Cerebellar nuclear complex (tissue), 1 donor: Measurements from ENCODE around the gene TNFRSF1B.

Source experiments
- DNase-seq, 2 experiments: peaks; one replicate each; lab custom pipeline; 2025; lab: John Stamatoyannopoulos, UW

The TNFRSF1B gene

GRCh38 chr1:12142141-12142823 lies 24.5 kb upstream of the TNFRSF1B start:
- no peak for DNase-seq

- no peak for DNase-seq
Measured at GRCh38 chr1:12142891-12143630, 23.7 kb upstream of the TNFRSF1B start.

DNA sequence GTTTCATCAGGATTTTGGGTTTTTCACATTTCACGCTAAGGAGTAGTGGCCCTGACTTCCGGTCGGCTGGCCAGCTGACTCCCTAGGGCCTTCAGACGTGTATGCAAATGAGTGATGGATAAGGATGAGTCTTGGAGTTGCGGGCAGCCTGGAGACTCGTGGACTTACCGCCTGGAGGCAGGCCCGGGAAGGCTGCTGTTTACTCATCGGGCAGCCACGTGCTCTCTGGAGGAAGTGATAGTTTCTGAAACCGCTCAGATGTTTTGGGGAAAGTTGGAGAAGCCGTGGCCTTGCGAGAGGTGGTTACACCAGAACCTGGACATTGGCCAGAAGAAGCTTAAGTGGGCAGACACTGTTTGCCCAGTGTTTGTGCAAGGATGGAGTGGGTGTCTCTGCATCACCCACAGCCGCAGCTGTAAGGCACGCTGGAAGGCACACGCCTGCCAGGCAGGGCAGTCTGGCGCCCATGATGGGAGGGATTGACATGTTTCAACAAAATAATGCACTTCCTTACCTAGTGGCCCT lies 23.1 kb upstream of the TNFRSF1B start:
- DNase-seq: no peak

DNA sequence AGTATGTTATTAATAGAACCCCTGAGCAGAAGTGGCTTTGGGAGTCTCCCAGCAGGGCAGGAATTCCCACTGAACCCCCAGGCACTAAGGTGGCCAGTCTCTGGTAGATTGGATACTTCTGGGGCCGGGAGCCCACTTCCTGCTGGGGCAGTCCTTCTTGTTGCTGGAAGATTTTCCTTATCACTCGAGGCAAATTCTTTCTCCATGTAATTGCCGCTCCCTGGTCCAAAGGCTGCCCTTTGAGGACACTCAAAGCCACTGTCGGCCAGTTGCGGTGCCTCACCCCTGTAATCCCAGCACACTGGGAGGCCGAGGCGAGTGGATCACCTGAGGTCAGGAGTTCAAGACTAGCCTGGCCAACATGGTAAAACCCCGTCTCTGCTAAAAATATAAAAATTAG lies 22.6 kb upstream of the TNFRSF1B start:
- no peak for DNase-seq

- DNase-seq: no peak
Measured at GRCh38 chr1:12144969-12145368, 21.8 kb upstream of the TNFRSF1B start.

DNA sequence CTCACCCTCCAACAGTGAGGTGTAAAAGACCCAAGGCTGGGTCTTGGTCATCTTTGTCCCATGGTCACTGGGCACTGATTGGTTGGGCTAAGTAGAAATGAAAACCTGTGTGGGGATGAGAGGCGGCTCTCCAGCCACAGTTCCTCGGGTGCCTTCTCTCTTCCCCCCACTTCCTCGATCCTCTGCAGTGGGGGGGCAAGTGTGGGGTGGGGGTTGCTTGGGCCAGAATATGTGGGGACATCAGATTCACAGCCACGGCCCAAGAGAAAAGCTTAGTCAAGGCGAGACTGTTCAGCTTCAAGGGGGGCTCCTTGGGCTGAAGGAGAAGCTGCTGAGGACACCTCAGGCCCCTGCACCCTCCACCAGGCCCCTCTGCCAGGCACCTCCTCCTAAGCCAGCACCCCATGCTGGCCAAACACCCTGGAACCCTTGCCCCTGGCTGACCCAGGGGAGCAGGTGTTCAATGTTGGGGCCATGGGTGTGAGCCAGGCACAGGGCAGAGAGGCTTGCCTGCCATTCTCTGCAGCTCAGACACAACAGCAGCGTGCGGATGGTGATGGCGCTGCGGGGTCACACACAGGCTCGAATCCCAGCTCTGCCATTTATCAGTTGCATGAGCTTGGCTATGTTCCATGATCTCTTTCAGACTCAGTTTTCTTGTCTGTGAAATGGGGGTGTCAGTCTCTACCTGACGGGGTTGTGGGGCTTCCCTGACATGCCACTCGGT lies 21.0 kb upstream of the TNFRSF1B start:
- DNase-seq: no peak

- DNase-seq: no peak
Measured at GRCh38 chr1:12146343-12147112, 20.3 kb upstream of the TNFRSF1B start.

DNA sequence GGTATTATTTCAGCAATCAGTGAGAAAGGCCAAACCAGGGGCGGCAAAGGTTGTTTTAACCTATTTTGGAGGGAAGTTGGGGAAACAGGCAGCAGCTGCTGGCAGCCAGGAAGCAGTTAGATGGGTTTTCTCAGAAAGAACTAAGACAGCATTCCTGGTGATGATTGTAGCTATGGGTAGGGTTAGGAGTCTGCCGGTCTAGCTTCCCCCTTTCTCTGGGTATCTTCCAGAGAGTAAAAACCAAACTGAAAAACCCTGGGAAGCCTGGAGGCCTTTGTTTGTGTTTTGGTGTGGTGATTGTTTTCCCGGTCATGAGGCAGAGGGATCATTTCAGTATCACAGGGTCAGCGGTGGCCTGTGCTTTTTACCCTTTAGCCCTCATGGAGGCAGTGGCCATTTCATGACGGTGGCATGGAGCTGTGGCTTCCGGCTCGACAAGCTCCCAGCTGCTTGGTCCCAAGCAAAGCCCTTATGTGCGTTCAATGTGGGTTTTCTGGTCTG lies 19.5 kb upstream of the TNFRSF1B start:
- no peak for DNase-seq

DNA sequence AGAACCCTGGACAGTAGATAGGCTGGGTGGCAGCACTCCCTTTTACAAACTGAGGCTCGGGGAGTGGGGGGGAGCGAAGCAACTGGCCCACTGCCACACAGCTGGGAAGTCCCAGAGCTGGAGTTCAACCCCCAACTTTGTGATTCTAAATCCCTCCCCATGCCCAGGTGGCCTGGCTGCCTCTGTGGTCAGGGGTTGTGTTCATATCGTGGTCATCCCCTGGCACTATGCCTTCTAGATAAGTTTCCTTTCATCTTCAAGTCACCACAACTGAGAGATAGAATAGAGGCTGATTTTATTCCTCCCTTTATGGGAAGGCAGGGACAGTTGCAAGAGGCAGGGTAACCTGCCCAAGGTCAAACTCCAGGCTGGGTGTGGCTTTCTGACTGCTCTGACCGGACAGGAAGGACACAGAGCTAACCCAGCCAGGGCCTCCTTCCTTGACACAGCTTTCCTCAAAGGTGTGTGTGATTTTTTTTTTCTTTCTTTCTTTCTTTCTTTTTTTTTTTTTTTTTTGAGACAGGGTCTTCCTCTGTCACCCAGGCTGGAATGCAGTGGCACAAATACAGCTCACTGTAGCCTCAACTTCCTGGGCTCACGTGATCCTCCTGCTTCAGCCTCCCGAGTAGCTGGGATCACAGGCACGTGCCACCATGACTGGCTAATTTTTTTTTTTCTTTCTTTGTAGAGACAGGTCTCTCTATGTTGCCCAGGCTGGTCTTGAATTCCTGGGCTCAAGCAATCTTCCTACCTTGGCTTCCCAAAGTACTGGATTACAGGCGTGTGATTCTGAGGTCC lies 18.4 kb upstream of the TNFRSF1B start:
- DNase-seq: no peak

- DNase-seq: no peak
Measured at GRCh38 chr1:12148958-12149790, 17.6 kb upstream of the TNFRSF1B start.

GRCh38 chr1:12149791-12150175 lies 17.0 kb upstream of the TNFRSF1B start:
- DNase-seq: no peak

GRCh38 chr1:12150456-12151200 lies 16.2 kb upstream of the TNFRSF1B start:
- no peak for DNase-seq

GRCh38 chr1:12151465-12151864 lies 15.3 kb upstream of the TNFRSF1B start:
- DNase-seq: no peak

- DNase-seq: no peak
Measured at GRCh38 chr1:12152113-12152891, 14.5 kb upstream of the TNFRSF1B start.

- no peak for DNase-seq
Measured at GRCh38 chr1:12153181-12153785, 13.5 kb upstream of the TNFRSF1B start.

DNA sequence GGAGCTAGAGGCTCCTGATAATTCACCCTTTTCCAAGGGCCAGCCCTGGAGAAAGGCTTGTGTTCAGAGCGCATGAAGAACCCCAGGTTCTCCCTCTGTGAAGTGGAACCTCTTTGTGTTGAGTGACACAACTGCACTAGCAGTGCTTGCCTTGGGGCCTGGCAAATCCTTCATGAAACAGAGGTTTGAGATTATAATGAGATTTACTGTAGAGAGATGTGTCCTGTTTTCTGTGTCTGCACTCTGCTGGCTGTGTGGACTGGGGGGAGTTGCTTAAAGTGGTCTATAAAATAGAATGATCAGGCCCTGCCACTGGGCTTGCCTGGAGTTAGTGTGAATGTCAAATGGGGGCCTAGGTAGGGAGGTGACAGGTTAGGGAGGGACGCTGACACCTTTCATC lies 11.5 kb upstream of the TNFRSF1B start:
- no peak for DNase-seq

DNA sequence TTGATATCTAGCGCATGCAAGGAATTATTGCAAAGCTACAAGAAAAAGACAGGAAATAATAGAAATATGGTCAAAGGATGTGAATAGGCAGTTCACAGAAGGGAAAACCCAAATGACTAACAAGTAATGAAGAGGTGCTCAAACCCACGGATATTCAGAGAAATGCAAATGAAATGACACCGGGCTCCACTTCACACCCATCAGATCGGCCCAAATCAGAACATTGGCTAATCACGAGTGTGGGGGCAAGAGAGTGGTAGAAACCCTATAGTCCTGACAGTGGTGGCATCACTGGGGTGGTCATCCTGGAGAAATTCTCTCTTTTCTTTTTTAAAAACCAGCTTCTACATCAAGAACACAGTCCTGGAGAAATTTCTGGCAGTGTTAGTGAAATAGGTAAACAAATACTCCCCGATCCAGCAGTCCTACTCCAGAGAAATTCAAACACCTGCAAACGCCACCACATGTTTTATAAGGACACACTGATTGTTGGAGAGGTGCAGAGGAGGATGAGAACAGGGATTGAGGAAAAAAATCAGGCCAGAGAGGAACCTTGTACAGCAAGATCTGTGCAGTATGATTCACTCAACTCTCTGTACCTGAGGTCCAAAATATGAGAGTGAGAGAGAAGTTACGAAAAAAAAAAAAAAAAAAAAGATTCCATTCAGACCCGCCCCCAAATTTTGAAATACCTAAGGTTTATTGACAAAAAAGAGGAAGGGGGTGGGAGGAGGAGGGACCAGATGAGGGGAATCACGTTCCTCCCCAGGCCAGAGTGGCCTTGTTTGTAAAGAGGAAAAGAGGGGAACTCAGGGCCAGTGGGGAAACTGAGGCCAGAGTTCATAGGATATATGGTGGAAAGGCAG lies 9.2 kb upstream of the TNFRSF1B start:
- no peak for DNase-seq
